Uterus (tissue), 2 donors: ENCODE results near the gene CAPN9.

Source experiments
- POLR2A ChIP-seq, 2 donors: fragments of 450-650 bp; IDR thresholded peaks; one replicate each; pipeline ENCODE4 v1.6.1; 2016; ENCODE audit warnings: antibody characterized with exemption in 2 of 2, mild to moderate bottlenecking in 1 of 2, moderate library complexity in 1 of 2
- TF ChIP-seq, protein P1 (sequence below), 4 experiments: fragments of 200-600 bp in 2 of 4; fragments of 450-650 bp in 2 of 4; sonication (generic) in 2 of 4; IDR thresholded peaks; one replicate each; pipeline ENCODE4 v1.5.1; 2016 to 2019; ENCODE audit warnings: antibody characterized with exemption in 4 of 4, mild to moderate bottlenecking in 2 of 4, moderate library complexity in 1 of 4

GRCh38 chr1:230773396-230774033 is 26.3 kb downstream of the CAPN9 start:
- TF ChIP-seq, protein P1, sequence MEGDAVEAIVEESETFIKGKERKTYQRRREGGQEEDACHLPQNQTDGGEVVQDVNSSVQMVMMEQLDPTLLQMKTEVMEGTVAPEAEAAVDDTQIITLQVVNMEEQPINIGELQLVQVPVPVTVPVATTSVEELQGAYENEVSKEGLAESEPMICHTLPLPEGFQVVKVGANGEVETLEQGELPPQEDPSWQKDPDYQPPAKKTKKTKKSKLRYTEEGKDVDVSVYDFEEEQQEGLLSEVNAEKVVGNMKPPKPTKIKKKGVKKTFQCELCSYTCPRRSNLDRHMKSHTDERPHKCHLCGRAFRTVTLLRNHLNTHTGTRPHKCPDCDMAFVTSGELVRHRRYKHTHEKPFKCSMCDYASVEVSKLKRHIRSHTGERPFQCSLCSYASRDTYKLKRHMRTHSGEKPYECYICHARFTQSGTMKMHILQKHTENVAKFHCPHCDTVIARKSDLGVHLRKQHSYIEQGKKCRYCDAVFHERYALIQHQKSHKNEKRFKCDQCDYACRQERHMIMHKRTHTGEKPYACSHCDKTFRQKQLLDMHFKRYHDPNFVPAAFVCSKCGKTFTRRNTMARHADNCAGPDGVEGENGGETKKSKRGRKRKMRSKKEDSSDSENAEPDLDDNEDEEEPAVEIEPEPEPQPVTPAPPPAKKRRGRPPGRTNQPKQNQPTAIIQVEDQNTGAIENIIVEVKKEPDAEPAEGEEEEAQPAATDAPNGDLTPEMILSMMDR (IDR thresholded peaks at IDR 0.05), result no peak
- TF ChIP-seq POLR2A (IDR thresholded peaks at IDR 0.05), result no peak
